ENCODE measurements around the gene HS3ST3A1.

HS3ST3A1 gene

GRCh38 chr17:13589658-13590057 lies 12.1 kb downstream of the HS3ST3A1 start:
- no peak overlapping the region for H3K4me3 ChIP-seq (replicated peaks; ENCODE audit: low read depth, low read length)
- no peak for TF ChIP-seq CTCF (IDR thresholded peaks at IDR 0.05; ENCODE audit: low read depth, low read length, missing control alignments)
- no peak for DNase-seq (ENCODE audit: extremely low read depth, low read depth)

GRCh38 chr17:13587487-13588338 lies 14.0 kb downstream of the HS3ST3A1 start:
- DNase-seq (ENCODE audit: extremely low read depth, low read depth): no peak
- no peak for TF ChIP-seq CTCF (IDR thresholded peaks at IDR 0.05; ENCODE audit: low read depth, low read length, missing control alignments)
- H3K4me3 ChIP-seq (replicated peaks; ENCODE audit: low read depth, low read length): no peak overlapping the region

- no peak overlapping the region for H3K4me3 ChIP-seq (replicated peaks; ENCODE audit: low read depth, low read length)
- no peak for TF ChIP-seq CTCF (IDR thresholded peaks at IDR 0.05; ENCODE audit: low read depth, low read length, missing control alignments)
- no peak for DNase-seq (ENCODE audit: extremely low read depth, low read depth)
Measured at GRCh38 chr17:13584701-13585080, 17.0 kb downstream of the HS3ST3A1 start.

- H3K4me3 ChIP-seq (replicated peaks; ENCODE audit: low read depth, low read length): no peak overlapping the region
- no peak for DNase-seq (ENCODE audit: extremely low read depth, low read depth)
- TF ChIP-seq CTCF (IDR thresholded peaks at IDR 0.05; ENCODE audit: low read depth, low read length, missing control alignments): no peak
Measured at GRCh38 chr17:13583996-13584700, 17.6 kb downstream of the HS3ST3A1 start.

- no peak for TF ChIP-seq CTCF (IDR thresholded peaks at IDR 0.05; ENCODE audit: low read depth, low read length, missing control alignments)
- DNase-seq (ENCODE audit: extremely low read depth, low read depth): no peak
- H3K4me3 ChIP-seq (replicated peaks; ENCODE audit: low read depth, low read length): no peak overlapping the region
Measured at GRCh38 chr17:13582776-13583547, 18.8 kb downstream of the HS3ST3A1 start.

- TF ChIP-seq CTCF (IDR thresholded peaks at IDR 0.05; ENCODE audit: low read depth, low read length, missing control alignments): no peak
- DNase-seq (ENCODE audit: extremely low read depth, low read depth): no peak
- H3K4me3 ChIP-seq (replicated peaks; ENCODE audit: low read depth, low read length): no peak overlapping the region
Measured at GRCh38 chr17:13581925-13582324, 19.8 kb downstream of the HS3ST3A1 start.
